Measurements from ENCODE around the gene TP53I11. TPM values are rescaled to one million over a fixed set of nuclear protein-coding genes. Genes with fewer than 3 reads are reported as not detected.
A peak's percentile ranks its signal among the peaks of the same experiment; 100 is the strongest.

TP53I11 gene, protein sequence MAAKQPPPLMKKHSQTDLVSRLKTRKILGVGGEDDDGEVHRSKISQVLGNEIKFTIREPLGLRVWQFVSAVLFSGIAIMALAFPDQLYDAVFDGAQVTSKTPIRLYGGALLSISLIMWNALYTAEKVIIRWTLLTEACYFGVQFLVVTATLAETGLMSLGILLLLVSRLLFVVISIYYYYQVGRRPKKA
- total RNA-seq (1 to 10 TPM; 1.8 to 3.9 TPM), total RNA-seq (7.4 to 10.2 reads per million in 2 donors)

GRCh38 chr11:44950625-44951476 is at the start of gene TP53I11:
TP53I11 (minus strand) TSS chr11:44950883; CDS start chr11:44938335, 12,548 bp downstream.
- Mint-ChIP-seq H3K27me3 (peaks cover 17% of the 10 kb centered on the region), H3K27ac (peak within 1 kb of the TSS; percentile 60), H3K4me1 (peaks cover 4% of the 10 kb centered on the region), H3K4me3 (peak within 1 kb of the TSS; percentile 86), H3K36me3 (ENCODE audit: low read depth) (peaks cover 2% of the 10 kb centered on the region)
- no peaks in the 10 kb centered on the region for H3K9me3 ChIP-seq (ENCODE audit: control insufficient read depth, low read length, poor library complexity, severe bottlenecking)
- DNase-seq (peak; percentile 40 to 43 (median 42)), ATAC-seq (peak; percentile 80)

GRCh38 chr11:44999068-44999467 is 48.4 kb upstream of the TP53I11 start:
- Mint-ChIP-seq H3K27me3 (peaks cover 19% of the 10 kb centered on the region), H3K27ac (no peak overlapping the region), H3K4me3 (no peak overlapping the region), H3K36me3 (ENCODE audit: low read depth) (peaks cover 3% of the 10 kb centered on the region), H3K4me1 (no peaks in the 10 kb centered on the region)
- no peak for ATAC-seq
- DNase-seq = no peak
- H3K9me3 ChIP-seq (ENCODE audit: control insufficient read depth, low read length, poor library complexity, severe bottlenecking) = no peaks in the 10 kb centered on the region

- H3K4me3 Mint-ChIP-seq = no peak overlapping the region
- peaks cover 3% of the 10 kb centered on the region for H3K36me3 Mint-ChIP-seq (ENCODE audit: low read depth)
- DNase-seq (no peak), ATAC-seq (no peak)
- H3K4me1 Mint-ChIP-seq = peaks cover 2% of the 10 kb centered on the region
- H3K27me3 Mint-ChIP-seq = peaks cover 15% of the 10 kb centered on the region
- no peak overlapping the region for H3K27ac Mint-ChIP-seq
- H3K9me3 ChIP-seq (ENCODE audit: control insufficient read depth, low read length, poor library complexity, severe bottlenecking) = no peaks in the 10 kb centered on the region
Observed at GRCh38 chr11:44998051-44998450, 47.4 kb upstream of the TP53I11 start.

DNA sequence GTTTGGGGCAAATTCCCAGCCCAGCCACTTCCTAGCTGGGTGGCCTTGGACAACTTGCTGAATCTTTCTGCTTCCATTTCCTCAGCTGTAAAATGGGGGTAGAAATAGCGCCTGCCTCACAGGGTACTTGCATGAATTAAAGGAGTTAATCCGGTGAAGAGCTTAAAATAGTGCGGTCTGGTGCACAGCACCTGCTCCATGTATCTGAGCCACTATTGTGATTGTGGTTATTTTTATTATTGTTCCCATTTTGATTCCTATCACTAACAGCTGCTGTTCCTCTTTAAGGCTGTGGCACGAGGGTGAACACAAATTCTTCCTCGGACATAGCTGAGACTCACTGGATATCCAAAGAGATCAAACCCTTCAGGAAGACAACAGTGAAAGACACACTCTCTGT is 46.9 kb upstream of the TP53I11 start:
- H3K4me3 Mint-ChIP-seq = no peak overlapping the region
- no peaks in the 10 kb centered on the region for H3K36me3 Mint-ChIP-seq (ENCODE audit: low read depth)
- ATAC-seq (no peak), DNase-seq (no peak)
- H3K9me3 ChIP-seq (ENCODE audit: control insufficient read depth, low read length, poor library complexity, severe bottlenecking) = no peaks in the 10 kb centered on the region
- no peak overlapping the region for H3K27ac Mint-ChIP-seq
- H3K4me1 Mint-ChIP-seq = peaks cover 5% of the 10 kb centered on the region
- H3K27me3 Mint-ChIP-seq = peaks cover 12% of the 10 kb centered on the region

- Mint-ChIP-seq H3K4me3 (no peak overlapping the region), H3K4me1 (peaks cover 7% of the 10 kb centered on the region), H3K27ac (no peak overlapping the region), H3K36me3 (ENCODE audit: low read depth) (peaks cover 4% of the 10 kb centered on the region), H3K27me3 (peaks cover 19% of the 10 kb centered on the region)
- ATAC-seq = no peak
- H3K9me3 ChIP-seq (ENCODE audit: control insufficient read depth, low read length, poor library complexity, severe bottlenecking) = no peaks in the 10 kb centered on the region
- no peak for DNase-seq
Observed at GRCh38 chr11:44994753-44995152, 44.1 kb upstream of the TP53I11 start.

DNA sequence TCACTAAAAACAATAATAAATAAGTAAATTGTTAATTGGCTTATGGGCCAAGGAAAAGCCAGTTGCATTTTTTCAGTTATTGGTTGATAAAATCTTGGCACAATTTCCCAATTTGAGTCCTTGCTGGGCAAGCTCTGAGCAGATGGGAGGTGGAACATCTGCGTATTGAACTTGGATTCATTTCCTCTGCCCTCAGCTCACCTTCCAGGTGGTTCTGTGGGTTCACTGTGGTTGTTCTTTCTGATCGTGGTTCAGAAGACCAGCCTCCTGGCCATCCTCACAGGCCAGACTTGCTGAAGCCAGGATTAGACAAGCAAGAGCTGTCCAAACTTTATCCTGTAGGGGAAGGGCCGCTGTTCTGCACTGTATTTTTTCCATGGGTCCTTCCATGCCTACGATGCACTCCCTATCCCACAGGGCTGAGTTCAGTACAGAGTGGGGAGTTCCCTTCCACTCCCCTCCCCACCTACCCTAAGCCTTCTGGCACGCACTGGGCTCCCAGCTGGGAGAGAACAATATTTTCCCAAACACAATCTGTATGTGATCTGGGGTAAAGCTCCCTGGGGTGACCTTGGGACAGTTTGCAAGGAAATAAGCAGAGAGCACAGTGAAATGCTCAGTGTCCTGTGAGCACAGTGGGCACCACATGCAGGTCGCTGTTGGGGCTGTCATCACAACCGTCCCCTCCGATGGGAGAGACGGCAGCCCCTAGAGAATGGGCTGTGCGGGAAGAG is 43.5 kb upstream of the TP53I11 start:
- Mint-ChIP-seq H3K27me3 (peaks cover 19% of the 10 kb centered on the region), H3K36me3 (ENCODE audit: low read depth) (peaks cover 4% of the 10 kb centered on the region), H3K4me1 (peaks cover 7% of the 10 kb centered on the region), H3K27ac (no peak overlapping the region), H3K4me3 (no peak overlapping the region)
- no peak for ATAC-seq
- no peaks in the 10 kb centered on the region for H3K9me3 ChIP-seq (ENCODE audit: control insufficient read depth, low read length, poor library complexity, severe bottlenecking)
- DNase-seq = no peak

- peaks cover 7% of the 10 kb centered on the region for H3K4me1 Mint-ChIP-seq
- H3K9me3 ChIP-seq (ENCODE audit: control insufficient read depth, low read length, poor library complexity, severe bottlenecking) = no peaks in the 10 kb centered on the region
- ATAC-seq = no peak
- H3K36me3 Mint-ChIP-seq (ENCODE audit: low read depth) = peaks cover 4% of the 10 kb centered on the region
- peaks cover 27% of the 10 kb centered on the region for H3K27me3 Mint-ChIP-seq
- no peak overlapping the region for H3K27ac Mint-ChIP-seq
- DNase-seq = no peak
- H3K4me3 Mint-ChIP-seq = no peak overlapping the region
Observed at GRCh38 chr11:44992774-44993173, 42.1 kb upstream of the TP53I11 start.

- Mint-ChIP-seq H3K36me3 (ENCODE audit: low read depth) (peaks cover 4% of the 10 kb centered on the region), H3K4me1 (peaks cover 8% of the 10 kb centered on the region), H3K4me3 (no peak overlapping the region), H3K27ac (no peak overlapping the region), H3K27me3 (peaks cover 29% of the 10 kb centered on the region)
- ATAC-seq (no peak), DNase-seq (no peak)
- no peaks in the 10 kb centered on the region for H3K9me3 ChIP-seq (ENCODE audit: control insufficient read depth, low read length, poor library complexity, severe bottlenecking)
Observed at GRCh38 chr11:44992181-44992582, 41.5 kb upstream of the TP53I11 start.

GRCh38 chr11:44990665-44991064 is 40.0 kb upstream of the TP53I11 start:
- Mint-ChIP-seq H3K36me3 (ENCODE audit: low read depth) (peaks cover 6% of the 10 kb centered on the region), H3K27ac (peak overlapping the region; percentile 39), H3K4me1 (peaks cover 10% of the 10 kb centered on the region), H3K27me3 (peaks cover 30% of the 10 kb centered on the region), H3K4me3 (no peak overlapping the region)
- no peak for ATAC-seq
- DNase-seq = no peak
- no peaks in the 10 kb centered on the region for H3K9me3 ChIP-seq (ENCODE audit: control insufficient read depth, low read length, poor library complexity, severe bottlenecking)

DNA sequence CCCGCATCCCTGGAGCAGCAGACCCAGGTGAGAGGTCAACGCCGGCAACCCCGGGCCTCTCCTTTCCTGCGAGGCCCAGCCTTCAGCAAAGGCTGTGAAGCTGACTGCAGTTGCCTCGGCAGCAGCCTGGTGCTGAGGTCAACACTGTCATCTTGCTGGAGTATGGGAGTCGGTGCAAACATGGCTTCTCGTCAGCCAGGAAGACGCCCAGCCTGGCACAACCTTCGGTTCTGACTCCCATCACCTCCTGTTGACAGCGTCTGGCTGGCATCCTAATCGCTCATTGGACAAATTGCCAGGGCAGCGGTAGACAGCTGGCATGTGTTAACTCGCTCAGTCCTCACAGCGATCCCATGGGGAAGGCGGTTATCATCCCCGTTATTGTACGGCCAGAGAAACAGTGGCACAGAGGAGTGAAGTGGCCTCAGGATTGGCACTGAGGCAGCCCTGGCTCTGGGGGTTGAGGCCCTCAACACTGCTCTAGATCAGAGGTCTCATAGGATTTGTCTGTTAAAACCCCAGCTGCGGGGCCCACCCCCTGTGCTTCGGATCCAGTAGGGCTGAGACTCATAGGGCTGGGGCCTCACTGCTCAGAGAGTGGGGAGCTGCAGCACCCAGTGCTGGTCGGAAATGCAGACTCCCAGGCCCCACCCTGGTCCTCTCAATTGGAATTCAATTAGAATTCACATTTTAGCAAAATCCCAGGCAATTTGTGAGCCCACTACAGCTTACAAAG is 39.3 kb upstream of the TP53I11 start:
- no peaks in the 10 kb centered on the region for H3K9me3 ChIP-seq (ENCODE audit: control insufficient read depth, low read length, poor library complexity, severe bottlenecking)
- H3K4me3 Mint-ChIP-seq = no peak overlapping the region
- DNase-seq (no peak), ATAC-seq (no peak)
- H3K27me3 Mint-ChIP-seq = peaks cover 29% of the 10 kb centered on the region
- peaks cover 6% of the 10 kb centered on the region for H3K36me3 Mint-ChIP-seq (ENCODE audit: low read depth)
- H3K27ac Mint-ChIP-seq = peak overlapping the region; percentile 39
- H3K4me1 Mint-ChIP-seq = peaks cover 10% of the 10 kb centered on the region

GRCh38 chr11:44988981-44989635 is 38.4 kb upstream of the TP53I11 start:
- Mint-ChIP-seq H3K4me1 (peaks cover 10% of the 10 kb centered on the region), H3K36me3 (ENCODE audit: low read depth) (peaks cover 6% of the 10 kb centered on the region), H3K27ac (no peak overlapping the region), H3K4me3 (no peak overlapping the region), H3K27me3 (peaks cover 20% of the 10 kb centered on the region)
- no peak for DNase-seq
- no peaks in the 10 kb centered on the region for H3K9me3 ChIP-seq (ENCODE audit: control insufficient read depth, low read length, poor library complexity, severe bottlenecking)
- no peak for ATAC-seq

DNA sequence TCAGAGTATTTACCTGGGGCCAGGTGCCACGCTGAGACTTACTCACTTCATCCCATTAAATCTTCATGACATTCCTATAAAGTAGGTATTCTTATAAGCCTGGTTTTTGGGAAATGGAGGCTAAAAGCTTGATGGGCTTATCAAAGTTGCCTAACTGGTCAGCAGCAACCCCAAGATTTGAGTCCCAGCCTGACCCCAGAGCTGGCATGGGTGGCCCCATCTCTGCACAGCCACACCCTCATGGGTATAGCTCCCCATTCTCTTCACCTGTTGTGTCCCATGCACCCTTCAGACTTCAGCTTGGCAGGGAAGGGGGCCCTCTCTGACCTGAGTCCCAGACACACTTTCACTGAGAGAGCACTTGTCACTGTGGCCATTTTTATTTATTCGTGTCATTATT is 37.4 kb upstream of the TP53I11 start:
- peaks cover 8% of the 10 kb centered on the region for H3K4me1 Mint-ChIP-seq
- no peak overlapping the region for H3K27ac Mint-ChIP-seq
- H3K36me3 Mint-ChIP-seq (ENCODE audit: low read depth) = peaks cover 6% of the 10 kb centered on the region
- H3K27me3 Mint-ChIP-seq = peaks cover 20% of the 10 kb centered on the region
- no peak overlapping the region for H3K4me3 Mint-ChIP-seq
- no peak for ATAC-seq
- no peak for DNase-seq
- H3K9me3 ChIP-seq (ENCODE audit: control insufficient read depth, low read length, poor library complexity, severe bottlenecking) = no peaks in the 10 kb centered on the region
